Measurements from ENCODE around the gene PDXK.
"Not testable (repeated sequence)": the region's sequence is repeated elsewhere in the genome, so short reads cannot be mapped to it uniquely, and the experiment has no call there.

Gene PDXK

DNA sequence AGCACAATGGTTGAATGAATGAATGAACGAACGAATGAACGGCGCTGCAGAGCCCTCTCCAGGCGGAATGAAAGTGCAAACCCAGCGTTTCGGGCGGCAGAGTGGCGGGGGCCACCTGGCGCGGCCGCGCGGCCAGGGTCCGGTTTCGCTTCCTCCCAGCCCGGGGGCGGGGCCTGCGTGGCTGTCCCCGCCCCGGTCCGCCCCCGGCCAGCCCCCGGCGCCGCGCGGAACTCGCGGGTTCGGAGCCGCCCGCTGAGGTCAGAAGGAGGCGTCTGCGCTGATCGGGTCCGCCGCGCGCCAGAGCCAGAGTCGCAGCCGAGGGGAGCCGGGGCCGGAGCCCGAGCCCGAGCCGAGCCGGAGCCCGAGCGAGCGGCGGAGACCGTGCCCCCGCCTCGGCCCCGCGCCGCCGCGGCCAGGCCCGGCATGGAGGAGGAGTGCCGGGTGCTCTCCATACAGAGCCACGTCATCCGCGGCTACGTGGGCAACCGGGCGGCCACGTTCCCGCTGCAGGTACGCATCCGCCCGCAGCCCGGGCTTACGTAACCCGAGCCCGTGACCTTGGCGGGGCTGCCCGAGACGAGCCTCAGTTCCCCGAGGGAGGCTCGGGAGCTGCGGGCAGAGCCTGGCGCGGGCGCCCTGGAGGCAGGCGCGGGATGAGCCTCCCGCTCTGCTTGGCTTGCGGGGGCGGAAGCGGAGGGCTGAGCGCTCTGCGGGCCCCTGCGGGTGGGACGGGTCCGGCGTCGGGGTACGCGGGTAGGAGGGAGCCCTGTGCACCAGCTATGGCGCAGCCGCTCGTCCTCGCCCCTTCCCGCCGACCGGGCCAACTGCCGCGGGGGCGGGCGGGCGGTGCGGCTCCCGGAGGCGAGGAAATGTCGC lies at the start of gene PDXK:
Gene PDXK (plus strand): TSS at position 258 of the 876 bp plus-strand sequence. CDS start 166 bp downstream, at position 424.
- peak; percentile 66 for DNase-seq (ENCODE audit: low spot score)

DNA sequence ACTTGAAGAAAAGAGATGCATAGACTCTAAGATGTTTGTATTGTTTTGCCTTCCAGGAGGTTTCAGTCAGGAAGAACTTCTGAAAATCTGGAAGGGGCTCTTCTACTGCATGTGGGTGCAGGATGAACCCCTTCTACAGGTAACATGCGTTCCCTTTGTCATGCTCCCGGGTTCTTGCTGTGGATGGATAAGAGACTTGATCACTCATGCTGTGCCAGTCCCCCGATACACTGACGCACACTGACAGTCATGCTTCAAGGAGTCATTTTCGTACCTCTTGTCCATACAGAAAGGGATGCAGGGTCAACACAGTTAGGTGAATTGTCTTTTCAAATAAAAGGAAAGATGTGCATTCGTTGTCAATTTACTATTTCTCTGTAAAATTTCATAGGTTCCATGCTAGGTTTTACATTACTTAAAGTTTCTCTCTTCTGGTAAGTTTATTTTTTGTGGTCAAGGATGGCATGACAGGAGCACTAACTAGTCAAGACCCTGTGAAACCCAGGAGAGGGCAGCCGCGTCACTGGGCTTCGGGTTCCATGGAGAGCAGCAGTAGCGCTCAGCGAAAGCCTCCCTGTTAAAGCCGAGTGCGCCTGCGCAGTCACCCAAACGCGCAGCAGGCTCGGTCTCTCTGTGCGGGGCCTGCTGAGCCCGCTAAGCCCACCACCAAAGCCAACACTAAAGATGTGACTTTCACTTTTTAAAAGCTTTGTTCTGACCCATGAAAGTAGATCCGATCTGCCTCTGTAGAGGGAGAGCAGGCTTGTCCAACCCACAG lies 48.9 kb upstream of the PDXK start:
- no peak for DNase-seq (ENCODE audit: low spot score)

DNA sequence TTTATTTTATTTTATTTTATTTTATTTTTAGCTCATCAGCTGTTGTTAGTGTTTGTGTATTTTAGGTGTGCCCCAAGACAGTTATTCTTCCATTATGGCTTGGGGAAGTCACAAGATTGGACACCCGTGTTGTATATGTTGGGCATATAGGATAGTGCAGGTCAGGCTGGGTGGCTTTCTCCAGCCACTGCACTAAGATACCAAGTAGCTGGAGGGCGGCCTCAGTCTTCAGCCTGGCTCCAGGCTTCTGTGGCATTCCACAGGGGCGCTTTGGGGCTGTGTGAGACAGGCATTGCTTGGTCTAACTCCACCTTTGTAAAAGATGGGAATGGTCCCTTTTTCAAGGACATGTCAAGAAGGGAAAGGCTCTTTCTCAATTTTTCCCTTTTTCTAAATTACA lies 43.1 kb upstream of the PDXK start:
- DNase-seq (ENCODE audit: low spot score): no peak

DNA sequence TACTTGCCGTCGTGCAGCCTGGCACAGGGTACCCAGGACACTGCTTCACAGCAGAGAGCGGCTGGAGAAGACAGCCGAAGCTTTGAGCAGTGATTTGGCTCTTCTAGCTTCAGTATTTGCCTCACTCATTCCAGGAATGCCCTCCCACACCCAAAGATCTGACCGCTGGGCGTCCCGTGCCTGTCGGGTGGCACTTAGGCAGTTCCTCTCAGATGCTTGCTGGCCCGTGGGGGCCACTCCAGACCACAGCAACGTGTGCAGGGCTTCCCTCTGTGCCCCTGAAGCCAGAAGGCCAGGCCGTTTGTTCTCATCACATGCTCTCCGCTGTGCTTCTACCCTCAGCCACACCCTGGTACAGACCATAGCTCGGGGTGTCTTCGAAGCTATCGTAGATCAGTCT lies 42.5 kb upstream of the PDXK start:
- DNase-seq (ENCODE audit: low spot score): no peak

DNA sequence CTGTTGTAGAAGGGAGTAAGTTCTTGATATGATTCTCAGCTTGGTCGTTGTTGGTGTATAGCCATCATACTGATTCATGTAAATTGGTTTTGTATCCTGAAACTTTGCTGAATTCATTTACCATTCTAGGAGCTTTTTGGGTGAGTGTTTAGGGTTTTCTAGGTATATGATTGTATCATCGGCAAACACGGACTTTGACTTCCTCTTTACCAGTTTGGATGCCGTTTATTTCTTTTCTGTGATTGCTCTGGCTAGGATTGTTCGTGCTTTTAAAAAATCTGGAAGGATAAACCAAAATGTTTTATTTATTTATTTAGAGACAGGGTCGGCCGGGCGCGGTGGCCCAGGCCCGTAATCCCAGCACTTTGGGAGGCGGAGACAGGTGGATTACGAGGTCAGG lies 39.0 kb upstream of the PDXK start:
- DNase-seq (ENCODE audit: low spot score): no peak

DNA sequence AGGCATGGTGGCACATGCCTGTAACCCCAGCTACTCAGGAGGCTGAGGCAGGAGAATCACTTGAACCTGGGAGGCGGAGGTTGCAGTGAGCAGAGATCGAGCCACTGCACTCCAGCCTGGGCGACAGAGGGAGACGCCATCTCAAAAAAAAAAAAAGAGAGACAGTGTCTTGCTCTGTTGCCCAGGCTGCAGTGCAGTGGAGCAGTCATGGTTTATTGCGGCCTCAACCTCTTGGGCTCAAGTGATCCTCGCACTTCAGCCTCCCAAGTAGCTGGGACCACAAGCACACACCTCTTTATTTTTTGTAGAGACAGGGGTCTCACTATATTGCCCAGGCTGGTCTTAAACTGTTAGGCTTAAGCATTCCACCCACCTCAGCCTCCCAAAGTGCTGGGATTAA lies 38.5 kb upstream of the PDXK start:
- DNase-seq (ENCODE audit: low spot score): not testable (repeated sequence)

DNA sequence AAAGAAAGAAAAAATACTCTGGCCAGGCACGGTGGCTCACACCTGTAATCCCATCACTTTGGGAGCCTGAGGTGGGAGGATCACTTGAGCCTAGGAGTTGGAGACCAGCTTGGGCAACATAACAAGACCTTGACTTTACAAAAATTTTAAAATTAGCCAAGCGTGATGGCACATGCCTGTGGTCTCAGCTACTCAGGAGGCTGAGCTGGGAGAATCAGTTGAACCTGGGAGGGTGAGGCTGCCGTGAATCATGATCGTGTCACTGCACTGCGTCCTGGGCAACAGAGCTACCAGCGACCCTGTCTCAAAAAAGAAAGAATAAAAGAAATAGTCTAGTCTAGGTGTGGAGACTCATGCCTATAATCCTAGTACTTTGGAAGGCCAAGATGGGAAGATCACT lies 37.3 kb upstream of the PDXK start:
- DNase-seq (ENCODE audit: low spot score): no peak

DNA sequence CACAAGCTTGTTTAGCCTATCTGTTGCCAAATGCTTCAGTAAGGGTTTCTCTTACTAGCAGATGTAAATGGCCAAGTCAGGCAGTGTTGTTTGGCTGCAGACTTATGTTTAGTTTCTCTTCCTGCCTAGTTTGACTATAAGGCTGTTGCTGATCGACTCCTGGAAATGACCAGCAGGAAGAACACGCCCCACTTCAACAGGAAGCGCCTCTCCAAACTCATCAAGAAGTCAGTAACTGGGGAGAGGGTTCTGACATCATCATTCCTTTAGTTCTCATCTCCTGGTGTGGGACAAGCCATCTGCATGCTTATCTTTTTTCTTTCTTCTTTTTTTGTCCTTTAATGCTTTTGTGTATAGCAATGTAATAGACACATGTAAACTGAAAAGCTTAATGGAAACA lies 34.5 kb upstream of the PDXK start:
- no peak for DNase-seq (ENCODE audit: low spot score)

DNA sequence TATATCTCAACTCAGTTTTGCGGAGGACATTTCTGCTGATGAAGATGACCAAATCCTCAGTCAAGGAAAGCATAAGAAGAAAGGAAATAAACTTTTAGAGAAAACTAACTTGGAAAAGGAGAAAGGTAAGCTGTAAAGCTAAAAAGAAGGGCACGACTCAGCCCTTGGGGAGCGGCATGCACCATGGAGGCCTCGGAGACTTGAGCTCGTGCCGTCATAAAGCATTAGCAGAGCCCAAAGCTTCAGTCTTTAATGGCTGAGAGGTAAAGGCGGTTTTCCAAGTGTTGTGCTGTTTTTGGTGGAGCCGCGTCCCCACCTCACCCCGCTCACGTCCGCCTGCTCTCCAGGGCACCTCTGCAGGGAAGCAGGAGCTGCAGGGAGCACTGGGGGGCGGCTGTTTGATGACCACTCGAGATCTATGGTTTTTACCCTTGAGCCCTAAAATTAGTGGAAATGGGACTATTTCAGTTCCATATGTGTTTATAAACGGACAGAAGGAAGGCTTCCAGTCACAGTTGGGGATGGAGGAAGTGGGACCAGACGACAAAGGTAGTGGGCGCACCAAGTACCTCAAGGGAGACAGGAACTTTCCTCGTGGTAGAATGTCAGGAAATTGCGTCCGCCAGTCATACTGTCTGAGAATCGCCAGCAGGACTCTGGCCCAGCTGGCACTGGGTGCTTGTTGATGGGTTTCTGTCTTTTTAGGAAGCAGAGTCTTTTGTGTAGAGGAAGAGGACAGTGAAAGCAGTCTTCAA lies 31.9 kb upstream of the PDXK start:
- no peak for DNase-seq (ENCODE audit: low spot score)

DNA sequence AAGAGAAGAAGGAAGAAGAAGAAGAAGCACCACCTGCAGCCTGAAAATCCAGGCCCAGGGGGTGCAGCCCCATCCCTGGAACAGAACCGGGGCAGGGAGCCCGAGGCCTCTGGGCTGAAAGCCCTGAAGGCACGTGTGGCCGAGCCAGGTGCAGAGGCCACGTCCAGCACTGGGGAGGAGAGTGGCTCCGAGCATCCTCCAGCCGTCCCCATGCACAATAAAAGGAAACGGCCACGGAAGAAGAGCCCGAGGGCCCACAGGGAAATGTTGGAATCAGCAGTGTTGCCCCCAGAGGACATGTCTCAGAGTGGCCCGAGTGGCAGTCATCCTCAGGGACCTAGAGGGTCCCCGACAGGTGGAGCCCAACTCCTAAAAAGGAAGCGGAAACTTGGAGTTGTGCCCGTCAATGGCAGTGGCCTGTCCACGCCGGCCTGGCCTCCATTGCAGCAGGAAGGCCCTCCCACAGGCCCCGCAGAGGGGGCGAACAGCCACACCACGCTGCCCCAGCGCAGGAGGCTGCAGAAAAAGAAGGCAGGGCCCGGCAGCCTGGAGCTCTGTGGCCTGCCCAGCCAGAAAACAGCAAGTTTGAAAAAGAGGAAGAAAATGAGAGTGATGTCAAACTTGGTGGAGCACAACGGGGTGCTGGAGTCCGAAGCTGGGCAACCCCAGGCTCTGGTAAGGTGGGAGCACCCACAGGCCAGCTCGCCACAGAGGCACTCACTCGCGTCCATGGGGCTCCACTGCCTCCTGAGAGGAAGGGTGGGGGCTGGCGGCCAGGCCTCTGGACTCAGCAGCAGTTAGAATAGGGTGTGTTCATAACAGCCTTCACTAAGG lies 31.1 kb upstream of the PDXK start:
- no peak for DNase-seq (ENCODE audit: low spot score)

DNA sequence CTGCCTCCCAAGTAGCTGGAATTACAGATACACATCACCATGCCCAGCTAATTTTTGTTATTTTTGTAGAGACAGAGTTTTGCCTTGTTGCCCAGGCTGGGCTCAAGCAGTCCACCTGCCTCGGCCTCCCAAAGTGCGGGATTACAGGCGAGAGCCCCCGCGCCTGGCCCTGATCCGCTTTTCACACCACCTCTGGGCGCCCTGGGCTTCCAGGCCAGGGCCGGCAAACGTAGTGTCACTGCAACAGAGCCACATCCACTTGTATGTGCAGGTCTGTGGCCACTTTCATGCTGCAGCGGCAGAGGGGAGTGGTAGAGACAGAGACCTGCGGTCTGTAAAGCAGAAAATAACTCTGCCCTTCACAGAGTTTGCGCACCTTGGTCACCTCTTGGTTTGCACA lies 30.0 kb upstream of the PDXK start:
- no peak for DNase-seq (ENCODE audit: low spot score)

DNA sequence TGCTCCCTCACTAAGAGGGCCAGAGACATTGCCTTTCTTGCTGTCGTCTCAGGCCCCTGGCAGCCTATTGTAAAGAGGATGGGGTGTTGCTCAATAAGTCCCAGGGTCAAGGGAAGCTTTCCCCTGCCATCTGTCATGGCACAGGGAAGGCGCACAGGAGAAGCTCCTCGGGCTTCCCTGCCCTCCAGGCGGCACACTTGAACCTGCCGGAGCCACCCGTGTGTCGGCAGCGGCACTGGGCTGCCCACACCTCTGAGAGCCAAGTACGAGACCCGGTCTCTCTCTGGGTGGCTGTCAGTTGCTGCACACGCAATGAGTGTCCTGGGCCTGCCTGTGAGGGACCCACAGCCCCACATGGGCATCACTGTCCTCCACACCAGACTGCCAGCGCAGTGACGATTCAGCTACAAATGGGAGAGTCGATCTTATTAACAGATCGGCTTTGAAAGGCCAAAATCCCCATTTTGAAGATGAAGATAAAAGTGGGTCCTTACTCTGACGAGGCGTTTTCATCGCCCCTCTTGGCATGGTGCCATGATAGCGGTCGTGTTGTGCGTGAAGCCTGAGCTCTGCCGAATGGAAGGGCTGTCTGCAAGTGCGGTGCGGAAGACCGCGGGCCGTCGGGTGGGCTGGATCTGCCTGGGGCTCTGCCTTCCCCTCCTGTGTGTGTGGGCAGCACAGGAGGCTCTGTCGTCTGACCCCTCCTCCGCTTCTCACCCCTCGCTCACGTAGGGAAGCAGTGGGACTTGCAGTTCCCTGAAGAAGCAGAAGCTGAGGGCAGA lies 29.2 kb upstream of the PDXK start:
- no peak for DNase-seq (ENCODE audit: low spot score)

DNA sequence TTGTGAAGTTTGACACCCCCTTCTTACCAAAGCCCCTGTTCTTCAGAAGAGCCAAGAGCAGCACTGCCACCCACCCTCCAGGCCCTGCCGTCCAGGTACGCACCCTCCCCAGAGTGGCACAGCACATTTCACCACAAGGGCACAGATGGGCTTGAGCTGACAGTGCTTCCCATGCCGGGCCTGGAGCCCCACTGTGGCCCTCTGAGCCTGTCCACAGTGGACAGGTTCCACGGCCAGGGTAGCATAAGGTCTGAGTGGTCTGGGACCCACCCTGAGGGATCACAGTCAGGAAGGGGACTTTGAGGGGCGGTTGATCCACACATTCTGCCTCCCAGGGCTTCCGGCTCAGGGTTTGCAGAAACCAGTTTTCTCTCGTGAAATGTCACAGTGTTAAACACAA lies 28.6 kb upstream of the PDXK start:
- DNase-seq (ENCODE audit: low spot score): no peak

DNA sequence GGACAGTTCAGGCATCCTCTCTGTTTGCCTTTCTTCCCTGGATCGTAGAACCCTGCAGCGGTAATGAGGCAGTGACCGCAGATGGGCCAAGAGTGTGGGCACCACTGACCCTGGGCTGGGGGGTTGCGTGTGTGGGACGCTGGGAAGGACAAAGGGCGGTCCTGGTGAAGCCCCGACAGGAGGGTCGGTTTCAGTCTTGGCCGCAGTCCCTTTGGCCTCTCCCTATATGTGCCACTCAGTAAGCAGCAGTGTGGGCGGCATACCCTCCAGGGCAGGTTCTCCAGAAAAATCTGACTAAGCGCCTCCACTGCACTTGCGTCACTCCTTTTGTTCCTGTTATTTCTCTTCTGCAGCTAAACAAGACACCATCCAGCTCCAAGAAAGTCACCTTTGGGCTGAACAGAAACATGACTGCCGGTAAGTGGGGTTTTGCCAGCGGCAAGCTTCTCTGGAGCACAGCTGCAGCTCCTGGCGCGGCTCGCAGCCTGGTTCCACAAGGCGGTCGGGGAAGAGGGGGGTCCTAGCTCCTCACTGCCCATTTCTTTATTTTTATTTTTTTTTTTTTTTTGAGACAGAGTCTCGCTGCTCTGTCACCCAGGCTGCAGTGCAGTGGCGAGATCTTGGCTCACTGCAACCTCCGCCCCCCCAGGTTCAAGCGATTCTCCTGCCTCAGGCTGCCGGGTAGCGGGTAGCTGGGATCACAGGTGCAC lies 27.7 kb upstream of the PDXK start:
- DNase-seq (ENCODE audit: low spot score): no peak

DNA sequence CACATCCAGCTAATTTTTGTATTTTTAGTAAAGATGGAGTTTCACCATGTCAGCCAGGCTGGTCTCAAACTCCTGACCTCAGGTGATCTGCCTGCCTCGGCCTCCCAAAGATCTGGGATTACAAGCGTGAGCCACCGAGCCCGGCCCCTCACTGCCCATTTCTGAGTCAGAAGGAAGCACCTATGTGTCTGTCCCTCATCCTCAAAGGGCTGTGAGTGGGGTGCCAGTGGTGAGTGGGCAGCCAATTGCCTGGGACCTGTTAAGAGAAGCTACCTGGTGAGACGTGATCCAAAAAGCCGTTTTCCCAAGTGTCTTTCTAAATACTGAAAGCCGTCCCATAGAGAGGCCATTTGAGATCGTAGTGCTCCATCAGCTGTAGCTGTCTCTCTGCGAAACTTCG lies 27.1 kb upstream of the PDXK start:
- no peak for DNase-seq (ENCODE audit: low spot score)

DNA sequence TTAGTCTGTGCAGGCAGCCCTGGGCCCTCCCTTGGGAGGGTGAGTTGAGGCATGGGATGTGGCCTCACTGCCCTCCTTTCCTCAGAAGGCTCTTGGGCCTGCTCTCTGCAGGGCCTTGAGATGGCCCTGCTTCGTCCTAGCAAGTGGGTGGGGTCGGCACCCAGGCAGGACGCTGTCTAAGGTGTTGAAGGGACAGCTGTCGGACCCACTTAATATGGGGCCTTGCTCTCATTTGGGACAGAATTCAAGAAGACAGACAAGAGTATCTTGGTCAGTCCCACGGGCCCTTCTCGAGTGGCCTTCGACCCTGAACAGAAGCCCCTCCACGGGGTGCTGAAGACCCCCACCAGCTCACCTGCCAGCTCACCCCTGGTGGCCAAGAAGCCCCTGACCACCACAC lies 26.0 kb upstream of the PDXK start:
- no peak for DNase-seq (ENCODE audit: low spot score)

DNA sequence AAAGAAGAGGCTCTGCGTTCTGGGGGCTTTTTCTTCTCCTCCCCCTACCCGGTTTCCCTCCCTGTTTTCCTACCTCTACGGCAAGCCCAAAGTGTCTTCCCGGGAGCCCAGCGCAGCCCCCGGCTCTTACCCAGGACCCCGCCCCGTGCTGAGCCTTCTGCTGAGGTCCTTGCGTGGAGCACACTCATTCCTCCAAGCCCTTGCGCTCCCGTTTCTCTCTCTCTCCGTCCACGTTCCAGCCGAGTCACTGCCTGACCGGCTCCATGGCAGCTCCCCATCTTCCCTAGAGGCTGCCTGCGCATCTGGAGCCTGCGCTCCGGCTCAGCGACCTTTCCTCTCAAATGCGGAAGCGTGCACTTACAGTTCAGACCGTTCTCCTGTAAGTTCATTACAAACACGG lies 24.9 kb upstream of the PDXK start:
- no peak for DNase-seq (ENCODE audit: low spot score)

DNA sequence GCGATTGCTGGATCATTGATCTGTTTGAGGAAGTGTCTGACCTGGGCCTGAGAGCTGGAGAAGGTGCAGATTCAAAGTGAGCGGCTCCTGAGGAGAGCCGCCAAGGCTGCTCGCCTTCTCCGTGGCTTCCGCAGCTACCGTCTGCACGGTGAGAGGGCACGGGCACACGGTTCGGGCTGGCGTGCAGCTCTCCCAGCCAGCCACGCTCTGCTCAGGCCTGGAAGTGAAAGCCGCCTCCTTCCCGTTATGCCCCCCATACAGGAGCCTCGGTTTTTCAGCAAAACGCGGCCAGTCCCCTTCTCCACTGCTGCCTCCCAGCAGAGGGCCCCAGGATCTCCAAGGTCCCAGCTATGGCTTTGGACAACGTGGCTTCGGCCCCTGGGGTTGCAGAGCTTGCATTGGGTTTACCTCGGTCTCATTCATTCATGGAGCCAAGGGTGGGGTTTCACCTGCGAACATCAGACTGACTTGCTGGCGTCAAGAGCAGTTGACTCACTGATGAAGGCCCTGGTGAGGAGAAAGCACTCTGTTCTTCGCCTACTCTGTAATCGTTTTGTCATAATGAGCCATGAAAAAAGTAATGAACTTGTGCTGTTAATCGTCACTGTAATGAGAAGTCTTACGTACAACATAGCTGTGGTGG lies 24.4 kb upstream of the PDXK start:
- DNase-seq (ENCODE audit: low spot score): no peak

DNA sequence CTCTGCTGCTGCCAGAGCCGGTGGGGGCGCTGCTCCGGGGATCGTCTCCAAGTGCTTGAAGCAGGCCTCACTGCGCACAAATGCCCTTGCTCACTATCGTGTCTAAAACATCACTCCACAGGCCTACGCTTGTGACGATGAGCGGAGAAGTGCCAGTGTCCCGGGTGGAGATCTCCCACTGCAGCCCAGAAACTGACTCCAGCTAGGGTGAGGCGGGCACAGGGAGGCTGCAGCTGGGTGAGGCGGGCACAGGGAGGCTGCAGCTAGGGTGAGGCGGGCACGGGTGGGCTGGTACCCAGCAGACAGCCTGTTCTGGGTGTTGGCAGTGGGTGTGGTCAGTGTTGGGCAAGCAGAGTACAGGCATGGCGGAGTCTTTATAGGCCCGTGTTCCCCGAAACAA lies 22.7 kb upstream of the PDXK start:
- no peak for DNase-seq (ENCODE audit: low spot score)

Measured in CD4-positive, alpha-beta T cell treated with Interleukin-6 at 100 ng/mL for 8 hours (primary cell).